Central memory CD4-positive, alpha-beta T cell (primary cell): ENCODE measurements around the gene BSX.

Experiments used
- DNase-seq: peaks from one replicate; pipeline ENCODE4 v3.0.0; 2022

Gene BSX

GRCh38 chr11:122954455-122954854 lies 27.2 kb downstream of the BSX start:
- no peak for DNase-seq

- DNase-seq: no peak
Observed at GRCh38 chr11:122951211-122951610, 30.4 kb downstream of the BSX start.

GRCh38 chr11:122938557-122938956 lies 43.1 kb downstream of the BSX start:
- DNase-seq: no peak

DNA sequence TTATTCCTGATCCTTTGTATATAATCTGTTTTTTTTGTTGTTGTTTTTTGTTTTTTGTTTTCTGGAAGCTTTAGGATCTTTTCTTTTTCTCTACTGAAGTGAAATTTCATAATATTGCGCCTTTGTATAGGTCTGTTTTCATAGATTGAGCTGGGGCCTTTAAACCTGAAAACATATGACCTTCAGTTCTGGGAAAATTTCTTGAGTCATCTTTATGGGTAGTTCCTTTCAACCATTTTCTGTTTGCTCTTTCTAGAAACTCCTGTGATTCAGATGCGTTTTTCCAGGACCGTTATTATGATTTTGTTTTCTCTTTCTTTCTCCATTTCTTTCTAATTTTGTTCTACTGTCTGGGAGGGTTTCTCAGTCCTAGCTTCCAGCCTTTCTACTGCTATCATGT lies 43.7 kb downstream of the BSX start:
- no peak for DNase-seq

- no peak for DNase-seq
Observed at GRCh38 chr11:122933416-122933815, 48.2 kb downstream of the BSX start.

- no peak for DNase-seq
Observed at GRCh38 chr11:122931510-122931909, 50.1 kb downstream of the BSX start.
